D341Med (cell line): ENCODE data around the gene RAPSN.

ENCODE experiments used
- DNase-seq: peaks from one replicate; pipeline ENCODE4 v3.0.0; 2012; ENCODE audit warnings: low spot score

The RAPSN gene

DNA sequence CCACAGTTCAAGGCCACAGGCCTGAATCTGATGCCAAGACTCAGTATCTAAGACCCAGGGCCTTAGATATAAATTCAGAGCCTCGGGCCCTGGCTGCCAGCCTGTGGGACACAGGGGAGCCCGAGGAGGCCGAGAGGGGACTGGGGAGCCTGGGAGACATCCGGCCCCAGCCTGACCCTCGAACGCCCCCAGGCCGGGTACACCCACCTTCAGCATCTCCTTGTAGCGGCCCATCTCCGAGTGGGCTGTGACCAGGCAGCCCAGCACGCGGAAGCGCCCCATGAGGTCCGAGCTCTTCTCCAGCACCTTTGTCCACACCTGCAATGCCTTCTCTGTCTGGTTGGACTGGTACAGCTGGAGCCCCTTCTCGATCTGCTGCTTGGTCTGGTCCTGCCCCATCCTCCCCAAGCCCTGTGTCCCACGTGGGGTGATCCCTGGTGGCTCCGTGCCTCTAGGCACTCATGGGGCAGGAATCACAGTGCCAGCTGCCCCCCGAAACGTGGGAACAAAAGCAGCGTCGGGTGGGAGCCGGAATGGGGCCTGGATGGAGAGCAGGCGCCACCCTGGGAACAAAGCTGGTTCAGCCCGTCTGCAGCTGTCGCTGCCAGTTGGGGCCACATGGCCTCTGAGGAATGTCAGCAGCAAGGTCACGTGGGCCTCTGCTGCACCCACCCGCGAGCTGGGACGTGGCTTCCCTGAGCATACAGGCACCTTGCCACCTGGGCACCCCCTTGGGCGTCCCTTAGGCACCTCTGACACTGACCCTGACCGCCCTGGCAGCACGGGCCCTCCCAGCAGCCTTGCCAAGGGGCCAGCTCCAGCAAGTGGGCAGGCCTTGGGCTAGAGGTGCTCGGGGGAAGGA lies at the start of gene RAPSN:
Gene RAPSN, minus strand, starts transcription at position 571 of the 862 bp plus-strand sequence. Its CDS starts 172 bp downstream, at position 399.
- DNase-seq = no peak

DNA sequence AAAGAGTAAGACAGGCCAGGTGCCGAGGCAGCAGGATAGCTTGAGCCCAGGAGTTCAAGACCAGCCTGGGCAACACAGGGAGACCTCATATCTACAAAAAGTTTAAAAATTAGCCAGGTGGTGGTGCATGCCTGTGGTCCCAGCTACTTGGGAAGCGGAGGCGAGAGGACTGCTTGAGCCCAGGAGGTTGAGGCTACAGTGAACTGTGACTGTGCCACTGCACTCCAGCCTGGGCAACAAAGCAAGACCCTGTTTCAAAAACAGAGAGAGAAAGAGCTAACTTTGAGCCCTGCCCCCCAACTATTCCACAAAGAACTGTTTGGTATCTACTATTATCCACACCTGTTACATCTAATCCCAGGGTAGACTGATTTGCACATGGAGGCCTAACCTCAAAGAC lies 49.2 kb upstream of the RAPSN start:
- no peak for DNase-seq

DNA sequence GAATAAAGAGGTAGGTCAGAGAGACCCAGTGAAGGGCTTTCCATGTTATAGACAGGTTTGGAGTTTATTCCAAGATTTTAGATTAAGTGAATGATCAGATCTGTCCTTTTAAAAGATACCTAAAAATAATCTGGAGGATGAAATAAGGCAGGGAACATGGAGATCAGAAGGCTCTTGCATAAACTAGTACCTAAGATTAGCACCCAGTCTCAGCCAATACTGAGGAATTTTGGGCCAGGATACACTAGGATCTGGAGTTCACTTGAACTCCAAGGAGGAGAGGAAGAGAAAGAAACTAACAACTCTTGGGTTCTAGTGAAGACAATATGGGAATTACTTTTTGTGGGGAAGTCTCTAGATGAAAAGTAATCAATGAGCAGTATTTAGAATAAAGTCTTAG lies 47.9 kb upstream of the RAPSN start:
- DNase-seq = no peak

DNA sequence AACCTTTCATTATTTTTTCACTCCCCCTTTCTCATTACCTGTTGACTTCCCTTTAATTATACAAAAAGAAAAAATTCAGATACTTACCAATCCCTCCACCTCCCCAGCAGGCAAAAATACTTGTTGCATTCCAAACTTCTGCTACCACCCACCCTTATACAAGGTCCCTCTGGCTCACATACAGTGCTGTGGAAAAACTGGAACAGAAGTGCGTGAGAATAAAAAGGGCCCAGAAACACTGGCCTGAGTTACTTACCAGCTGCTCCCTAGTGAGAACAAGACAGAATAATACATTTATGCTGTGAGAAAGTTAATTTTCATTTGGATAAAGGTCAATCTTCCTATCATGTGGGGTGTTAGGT lies 46.9 kb upstream of the RAPSN start:
- DNase-seq = no peak

DNA sequence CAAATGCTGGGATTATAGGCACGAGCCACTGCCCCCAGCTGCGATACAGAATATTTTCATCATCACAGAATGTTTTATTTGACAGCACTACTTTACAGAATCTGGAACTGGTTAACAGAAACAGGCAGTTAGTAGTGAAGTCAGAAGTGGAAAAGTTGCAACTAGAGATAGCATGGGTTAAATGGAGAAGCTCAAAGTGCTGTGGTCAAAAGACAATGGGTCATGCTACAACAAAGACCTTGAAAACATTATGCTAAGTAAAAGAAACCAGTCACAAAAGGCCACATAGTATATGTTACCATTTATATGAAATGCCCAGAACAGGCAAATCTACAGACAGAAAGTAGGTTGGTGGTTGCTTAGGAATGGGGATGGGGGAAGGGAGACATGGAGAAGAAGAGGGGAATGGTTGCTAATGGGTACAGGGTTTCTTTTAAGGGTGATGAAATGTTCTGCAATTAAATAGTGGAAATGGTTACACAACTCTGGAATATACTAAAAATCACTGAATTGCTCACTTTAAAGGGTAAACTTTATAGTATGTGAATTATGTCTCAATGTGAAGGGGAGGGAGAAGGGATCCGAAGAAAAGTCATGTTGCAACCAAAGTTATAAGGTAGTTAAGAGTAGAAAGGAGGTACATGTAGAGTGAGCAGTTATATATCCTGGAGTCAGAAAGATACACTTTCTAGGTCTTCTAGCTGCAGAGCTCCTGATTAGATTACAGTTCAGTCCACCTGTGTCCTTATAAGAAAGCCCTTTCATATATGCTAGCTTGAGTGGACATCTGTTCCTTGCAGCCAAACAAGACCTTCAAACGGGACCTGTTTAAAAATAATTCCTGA lies 46.3 kb upstream of the RAPSN start:
- DNase-seq = no peak

DNA sequence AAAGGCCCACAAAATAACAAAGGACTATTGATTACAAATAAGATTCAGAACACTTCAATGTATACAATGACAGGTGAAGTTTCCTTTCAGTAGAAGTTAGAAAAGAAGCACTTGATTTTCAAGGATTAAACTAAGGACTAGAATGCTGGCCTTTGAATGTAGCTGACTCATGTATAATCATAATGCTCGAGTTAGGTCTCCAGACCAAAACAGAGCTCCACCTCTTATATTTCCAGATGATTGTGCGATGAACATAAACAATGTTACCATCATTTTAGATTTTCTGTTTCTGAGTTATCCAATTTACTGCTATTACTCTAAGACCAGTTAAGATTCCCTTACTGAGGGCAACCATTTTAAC lies 40.4 kb upstream of the RAPSN start:
- no peak for DNase-seq

DNA sequence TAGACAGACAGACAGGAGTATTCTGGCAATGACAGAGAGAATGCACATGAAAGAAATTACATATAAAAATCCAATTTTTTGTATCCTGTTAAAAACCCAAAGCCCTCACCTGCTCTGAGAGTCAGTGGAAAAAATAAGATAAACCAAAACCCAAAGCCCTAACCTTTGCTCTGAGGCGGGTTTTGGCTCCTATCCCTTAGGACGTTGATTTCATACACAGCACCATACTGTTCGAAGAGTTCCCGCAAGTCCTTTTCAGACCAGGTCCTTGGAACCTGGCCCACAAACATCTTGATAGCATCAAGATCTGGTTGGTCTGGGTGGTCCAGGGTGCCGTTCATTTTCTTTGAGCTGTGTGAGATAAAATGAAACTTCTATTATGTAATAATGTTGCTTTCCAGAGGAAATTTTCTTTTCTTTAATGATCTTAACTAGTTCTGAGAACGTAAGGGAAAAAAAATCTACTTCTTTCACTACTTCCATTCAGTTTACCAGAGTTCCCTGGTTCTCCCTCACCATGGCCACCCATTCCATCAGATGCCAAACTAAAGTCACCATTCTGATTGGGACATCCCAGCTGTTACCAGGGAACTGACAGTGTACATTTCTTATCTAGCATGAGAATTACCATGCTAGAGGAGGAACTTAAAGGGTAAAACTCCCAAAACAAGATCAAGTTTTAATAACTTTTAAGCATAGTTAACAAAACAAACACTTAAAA lies 39.9 kb upstream of the RAPSN start:
- DNase-seq = no peak

DNA sequence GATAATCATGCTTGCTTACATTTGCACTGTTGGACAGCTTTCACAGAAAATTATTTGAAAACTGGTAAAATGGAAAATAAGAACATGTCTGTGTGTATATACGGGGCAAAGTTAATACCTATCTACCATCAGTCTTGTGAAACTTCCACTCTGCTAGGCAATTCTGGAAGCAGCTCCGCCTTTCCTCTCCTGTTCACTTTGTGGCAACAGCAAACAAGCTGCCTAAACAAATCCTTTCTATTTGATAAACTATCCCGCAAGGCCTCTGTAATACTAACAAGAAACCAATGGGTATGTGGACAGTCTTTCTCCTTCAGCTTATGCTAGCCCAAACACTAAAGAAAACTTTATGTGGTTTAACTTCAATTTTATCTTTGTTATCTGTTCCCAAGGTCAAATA lies 39.2 kb upstream of the RAPSN start:
- DNase-seq = no peak

DNA sequence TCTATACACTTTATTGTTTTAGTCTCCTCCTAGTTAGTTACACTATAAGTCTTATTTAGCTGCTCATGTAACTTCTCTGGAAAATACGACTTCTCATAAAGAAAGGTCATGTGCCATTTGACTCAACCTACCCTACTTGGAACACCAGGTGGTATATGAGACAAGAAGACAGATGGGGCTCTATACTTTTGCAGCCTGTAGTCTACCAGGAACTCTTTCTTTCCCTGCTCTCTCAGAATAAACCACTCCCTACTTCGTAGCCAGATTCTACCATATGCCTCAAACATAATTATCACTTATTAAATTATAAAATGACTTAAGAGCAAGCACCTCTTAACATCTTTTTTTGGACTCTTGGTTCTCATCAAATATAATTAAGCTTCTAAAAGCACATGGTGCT lies 38.5 kb upstream of the RAPSN start:
- no peak for DNase-seq

DNA sequence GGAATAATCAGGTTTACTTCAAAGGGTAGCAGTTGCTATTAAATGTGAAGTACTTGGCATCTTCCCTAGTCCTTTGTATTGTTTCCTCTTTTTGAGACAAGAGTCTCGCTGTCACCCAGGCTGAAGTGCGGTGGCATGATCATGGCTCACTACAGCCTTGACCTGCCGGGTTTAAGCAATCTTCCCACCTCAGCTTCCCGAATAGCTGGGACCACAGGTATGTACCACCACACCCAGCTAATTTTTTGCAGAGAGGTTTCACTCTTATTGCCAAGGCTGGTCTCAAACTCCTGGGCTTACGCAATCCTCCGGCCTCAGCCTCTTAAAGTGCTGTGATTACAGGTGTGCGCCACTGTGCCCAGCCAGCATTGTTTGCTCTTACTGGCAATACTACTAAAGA lies 36.2 kb upstream of the RAPSN start:
- DNase-seq = no peak

DNA sequence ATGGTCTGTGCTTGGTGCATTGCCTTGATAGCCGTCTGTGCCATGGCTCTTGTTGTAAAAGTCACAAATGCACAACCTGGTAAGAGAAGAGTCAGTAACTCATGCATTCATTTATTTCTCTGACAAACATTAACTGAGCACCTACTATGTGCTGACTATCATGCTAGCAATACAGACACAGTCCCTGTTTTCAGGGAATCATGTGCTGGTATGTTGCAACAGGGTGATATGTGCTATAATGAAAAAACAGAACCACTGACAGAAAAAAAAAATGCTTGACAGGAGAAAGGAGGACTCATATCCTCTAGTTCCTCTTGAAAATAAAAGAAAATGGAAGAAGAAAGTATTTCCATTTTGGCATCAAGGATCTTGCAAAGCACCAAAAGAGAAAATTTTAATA lies 34.5 kb upstream of the RAPSN start:
- no peak for DNase-seq

DNA sequence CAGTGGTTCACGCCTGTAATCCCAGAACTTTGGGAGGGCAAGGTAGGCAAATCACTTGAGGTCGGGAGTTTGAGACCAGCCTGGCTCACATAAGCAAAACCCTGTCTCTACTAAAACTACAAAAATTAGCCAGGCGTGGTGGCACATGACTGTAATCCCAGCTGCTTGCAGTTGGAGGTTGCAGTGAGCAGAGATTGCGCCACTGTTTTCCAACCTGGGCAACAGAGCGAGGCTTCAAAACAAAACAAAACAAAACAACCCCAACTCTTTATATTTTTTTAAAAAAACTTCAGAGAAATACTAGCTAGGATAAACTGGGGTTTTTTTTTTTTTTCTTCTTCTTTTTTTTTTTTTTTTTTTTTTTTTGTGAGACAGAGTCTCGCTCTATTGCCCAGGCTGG lies 31.8 kb upstream of the RAPSN start:
- DNase-seq = no peak

DNA sequence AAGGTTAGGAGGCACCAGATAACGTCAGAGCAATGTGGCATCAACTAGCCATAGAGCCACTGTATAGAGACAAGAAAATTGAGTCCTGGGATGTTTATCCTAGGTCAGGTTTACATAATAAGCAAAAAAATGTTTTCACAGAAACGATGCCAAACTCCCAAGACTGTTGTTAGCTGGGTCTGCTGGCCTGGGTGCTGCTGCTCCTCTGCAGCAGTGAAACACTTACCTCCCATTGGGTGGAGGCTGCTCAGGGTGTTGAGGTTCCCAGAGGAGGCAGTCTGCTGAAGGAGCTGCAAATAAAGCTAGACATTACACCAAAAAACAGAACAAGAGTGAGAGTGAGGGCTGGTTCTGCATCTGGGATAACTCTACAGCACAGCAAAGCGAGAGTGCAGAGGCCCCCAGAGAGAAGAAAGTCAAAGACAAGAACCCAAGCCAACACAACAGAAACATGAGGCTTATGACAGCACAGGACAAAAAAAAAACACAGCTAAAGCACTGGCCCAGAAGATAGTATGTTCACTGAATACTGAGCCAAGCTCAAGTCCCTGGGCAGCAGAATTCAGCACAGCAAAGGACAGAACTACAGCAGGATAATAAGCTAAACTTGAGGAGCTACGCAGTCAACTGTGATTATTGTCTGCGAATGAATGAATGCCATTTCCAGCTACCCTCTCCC lies 29.9 kb upstream of the RAPSN start:
- no peak for DNase-seq

DNA sequence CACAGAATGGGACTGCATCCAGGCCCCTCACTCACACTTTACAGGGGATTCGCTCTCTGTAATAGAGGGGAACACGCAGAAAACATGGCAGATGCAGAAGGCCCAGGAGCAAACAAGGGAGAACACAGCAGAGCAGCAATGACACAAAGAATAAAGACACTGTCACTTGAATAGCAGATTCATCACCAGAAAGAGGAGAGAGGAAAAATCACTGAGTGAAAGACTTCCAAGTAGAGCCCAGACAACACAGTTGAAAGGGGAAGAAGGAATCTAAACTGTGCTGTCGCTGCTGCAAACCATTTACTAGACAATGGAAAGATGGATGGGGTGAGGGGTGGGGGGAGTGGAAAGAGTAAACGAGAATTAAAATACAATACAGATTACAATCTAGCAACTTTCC lies 28.8 kb upstream of the RAPSN start:
- no peak for DNase-seq

DNA sequence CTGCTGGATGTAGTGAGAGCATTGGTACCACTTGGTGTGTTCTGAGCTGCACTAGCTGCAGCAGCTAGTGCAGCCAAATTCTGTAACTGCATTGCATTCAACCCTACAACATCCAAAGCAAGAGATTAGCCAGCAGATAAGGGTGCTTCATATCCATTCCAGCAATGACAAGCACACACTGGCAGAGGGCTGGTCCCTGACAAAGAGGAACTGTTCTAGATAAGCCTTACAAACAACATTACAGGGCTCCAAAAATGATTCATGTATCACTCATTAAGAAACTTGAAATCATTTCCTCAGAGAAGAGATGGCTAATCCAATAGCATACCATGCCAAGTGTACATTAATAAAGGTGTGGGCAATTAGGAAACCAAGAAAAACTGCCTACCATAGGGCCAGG lies 28.4 kb upstream of the RAPSN start:
- no peak for DNase-seq

DNA sequence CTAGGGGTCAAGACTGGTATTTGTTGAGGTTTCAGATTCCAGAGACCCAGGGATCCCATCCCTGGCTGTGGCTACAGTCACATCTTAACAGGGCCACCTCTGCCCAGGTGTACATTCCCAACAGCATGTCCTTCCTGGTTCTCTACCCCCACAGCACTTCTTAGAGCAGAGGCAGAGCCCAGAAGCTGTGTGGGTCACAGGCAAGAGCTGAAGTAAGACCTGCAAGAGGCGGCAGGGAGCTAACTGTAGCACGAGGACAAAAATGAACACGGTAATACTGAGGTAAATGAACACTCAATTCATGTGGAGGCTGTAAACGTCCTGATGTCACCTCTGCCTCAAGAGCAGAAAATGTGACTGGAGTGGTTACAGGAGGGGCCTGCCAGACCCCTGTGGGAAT lies 21.7 kb upstream of the RAPSN start:
- DNase-seq = no peak

DNA sequence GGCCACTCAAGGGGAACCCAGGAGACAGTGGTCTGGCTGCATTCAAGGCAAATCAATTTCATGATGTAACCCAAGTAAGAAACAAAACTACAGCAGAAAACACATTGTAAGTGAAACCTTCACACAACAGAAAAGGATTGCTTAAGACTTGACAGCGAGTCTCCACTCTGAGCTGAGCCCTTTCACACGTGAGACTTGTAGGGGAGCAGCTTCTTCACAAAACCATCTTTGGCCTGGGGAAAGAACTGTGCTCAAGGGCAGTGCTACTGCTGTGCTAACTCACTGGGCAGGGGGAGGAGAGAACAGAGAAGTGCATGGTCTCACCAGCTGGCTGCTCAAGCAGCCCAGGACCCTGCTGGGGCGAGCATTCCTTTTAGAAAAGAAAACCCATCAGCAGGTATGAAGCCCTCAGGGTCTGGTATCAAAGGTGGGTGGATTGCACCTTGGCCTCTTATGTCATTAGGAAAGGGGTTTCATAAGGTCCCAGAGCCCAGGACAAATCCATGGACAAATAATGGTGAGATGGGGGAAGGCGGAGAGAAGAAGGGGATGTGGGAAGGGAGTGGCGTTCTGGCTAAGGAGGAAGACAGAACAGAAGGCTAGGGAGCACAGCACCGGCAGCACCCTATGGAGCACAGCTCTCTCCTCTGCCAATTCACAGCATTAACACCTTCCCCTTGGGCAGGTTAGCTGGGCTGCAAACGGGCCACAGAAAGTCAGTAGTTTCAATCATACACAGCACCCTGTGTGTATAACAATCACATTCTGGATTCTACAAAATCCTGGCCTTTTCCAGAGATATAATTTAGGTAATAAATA lies 20.6 kb upstream of the RAPSN start:
- no peak for DNase-seq

DNA sequence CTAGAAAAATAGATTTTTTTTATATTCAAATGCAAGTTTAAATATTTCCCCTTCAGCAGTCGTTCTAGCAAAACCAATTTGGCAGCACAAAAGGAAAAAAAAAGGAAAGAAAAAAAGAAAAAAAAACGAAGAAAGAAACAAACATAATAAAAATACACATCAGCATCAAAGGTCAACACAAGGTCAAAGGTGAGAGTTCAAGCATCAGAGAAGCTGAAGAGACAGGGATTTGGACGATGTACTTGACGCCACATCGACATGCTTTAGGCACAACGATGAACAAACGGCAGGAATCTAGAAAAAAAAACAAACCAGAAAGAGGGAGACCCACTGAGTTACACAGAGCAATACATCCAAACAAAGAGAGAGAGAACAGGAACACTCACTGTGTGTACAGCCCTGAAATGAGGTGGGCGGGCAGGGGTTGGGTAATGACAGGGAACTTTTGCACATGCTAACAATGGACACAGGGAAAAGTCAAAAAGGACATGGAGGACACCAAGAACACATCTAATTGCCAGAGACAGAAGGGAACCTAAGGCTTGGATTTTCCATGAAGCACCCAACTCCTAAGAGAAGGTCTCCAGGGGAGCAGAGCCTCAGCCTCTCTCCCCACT lies 19.8 kb upstream of the RAPSN start:
- DNase-seq = no peak

DNA sequence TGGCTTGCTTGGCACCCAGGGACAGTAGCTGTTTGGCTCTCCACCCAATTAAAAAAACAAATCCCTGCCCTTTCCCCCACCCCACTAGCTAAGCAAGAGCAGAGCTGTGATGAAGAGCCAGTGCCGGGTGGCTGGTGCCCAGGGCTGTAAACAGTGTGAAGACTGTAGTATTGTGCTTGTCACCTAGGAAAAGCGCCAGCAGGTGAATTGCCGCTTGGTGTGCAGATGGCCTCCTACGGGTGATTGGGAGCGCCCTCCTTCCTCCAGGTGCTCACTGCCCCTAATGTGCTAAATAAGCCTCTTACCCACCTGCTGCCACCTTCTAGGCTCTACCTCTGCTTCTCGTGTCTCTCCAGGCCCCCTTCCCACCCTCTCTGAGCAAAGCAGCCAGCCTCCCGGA lies 18.4 kb upstream of the RAPSN start:
- DNase-seq = no peak

DNA sequence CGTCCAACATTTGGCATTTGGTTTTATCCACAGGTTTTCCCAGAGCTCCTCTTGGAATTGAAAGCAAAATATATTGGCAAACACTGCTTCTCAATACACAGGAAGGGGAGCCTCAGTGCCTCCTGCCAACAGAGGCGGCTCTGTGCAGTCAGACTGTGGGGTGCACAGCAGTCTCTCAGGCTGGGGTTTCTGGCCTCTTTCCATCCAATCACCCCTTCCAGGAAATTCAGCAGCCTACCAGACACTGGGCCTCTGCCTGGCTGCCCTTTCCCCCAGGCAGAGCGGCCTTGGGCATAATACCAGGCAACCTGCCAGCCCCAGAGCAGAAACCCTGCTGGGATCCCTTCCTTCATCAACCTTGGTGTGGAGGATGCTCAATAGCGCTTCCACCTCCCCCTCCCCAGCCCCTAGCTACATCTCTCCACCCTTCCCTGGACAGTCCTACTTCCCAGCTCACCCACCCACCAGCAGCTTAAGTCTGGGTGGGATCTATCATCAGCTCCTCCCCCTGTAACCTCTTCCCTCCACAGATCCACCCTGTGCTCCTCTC lies 17.8 kb upstream of the RAPSN start:
- DNase-seq = no peak

DNA sequence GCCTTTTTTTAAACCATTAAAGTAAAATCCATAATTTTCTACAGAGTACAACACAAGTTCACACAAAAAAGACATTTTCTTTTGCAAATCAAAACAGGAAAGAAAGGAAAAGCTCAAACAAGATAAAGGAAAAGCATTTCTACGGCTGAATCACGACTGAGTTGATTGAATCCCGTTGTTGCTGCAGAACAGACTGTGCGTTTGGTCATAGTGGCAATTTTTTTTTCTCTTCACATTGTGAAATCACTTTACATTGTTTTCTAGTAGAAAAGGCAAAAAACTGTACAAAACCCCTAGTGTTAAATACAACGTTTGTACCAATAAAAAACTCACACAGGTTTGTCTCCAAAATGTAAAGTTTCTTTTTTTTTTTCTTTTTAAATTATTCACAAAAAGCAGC lies 17.3 kb upstream of the RAPSN start:
- no peak for DNase-seq
